ENCODE data around the gene MCUB. TPM values are rescaled to one million over a fixed set of nuclear protein-coding genes. Genes with fewer than 3 reads are reported as not detected.

Gene MCUB
- total RNA-seq, 2 donors from 2014 or later: 2.9 to 58.3 TPM

GRCh38 chr4:109684727-109685126, 124.7 kb downstream of the MCUB start:
- H3K36me3 ChIP-seq (replicated peaks in 1 of 2; ENCODE audit: insufficient read depth in 1 of 2, low read depth in 2 of 2): peaks cover 0 to 4% of the 10 kb centered on the region in 2 donors
- H3K4me1 ChIP-seq: no peaks in the 10 kb centered on the region
- H3K27ac ChIP-seq: no peak overlapping the region
- DNase-seq (no peak), ATAC-seq (no peak)
- TF ChIP-seq, protein P1, sequence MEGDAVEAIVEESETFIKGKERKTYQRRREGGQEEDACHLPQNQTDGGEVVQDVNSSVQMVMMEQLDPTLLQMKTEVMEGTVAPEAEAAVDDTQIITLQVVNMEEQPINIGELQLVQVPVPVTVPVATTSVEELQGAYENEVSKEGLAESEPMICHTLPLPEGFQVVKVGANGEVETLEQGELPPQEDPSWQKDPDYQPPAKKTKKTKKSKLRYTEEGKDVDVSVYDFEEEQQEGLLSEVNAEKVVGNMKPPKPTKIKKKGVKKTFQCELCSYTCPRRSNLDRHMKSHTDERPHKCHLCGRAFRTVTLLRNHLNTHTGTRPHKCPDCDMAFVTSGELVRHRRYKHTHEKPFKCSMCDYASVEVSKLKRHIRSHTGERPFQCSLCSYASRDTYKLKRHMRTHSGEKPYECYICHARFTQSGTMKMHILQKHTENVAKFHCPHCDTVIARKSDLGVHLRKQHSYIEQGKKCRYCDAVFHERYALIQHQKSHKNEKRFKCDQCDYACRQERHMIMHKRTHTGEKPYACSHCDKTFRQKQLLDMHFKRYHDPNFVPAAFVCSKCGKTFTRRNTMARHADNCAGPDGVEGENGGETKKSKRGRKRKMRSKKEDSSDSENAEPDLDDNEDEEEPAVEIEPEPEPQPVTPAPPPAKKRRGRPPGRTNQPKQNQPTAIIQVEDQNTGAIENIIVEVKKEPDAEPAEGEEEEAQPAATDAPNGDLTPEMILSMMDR (IDR thresholded peaks at IDR 0.05): no peak
- TF ChIP-seq POLR2A (IDR thresholded peaks at IDR 0.05): no peak
- no peaks in the 10 kb centered on the region for H3K9me3 ChIP-seq
- intact Hi-C loops (cut with DNase I): no loop called here
- H3K4me3 ChIP-seq: no peak overlapping the region
- H3K27me3 ChIP-seq: no peaks in the 10 kb centered on the region

DNA sequence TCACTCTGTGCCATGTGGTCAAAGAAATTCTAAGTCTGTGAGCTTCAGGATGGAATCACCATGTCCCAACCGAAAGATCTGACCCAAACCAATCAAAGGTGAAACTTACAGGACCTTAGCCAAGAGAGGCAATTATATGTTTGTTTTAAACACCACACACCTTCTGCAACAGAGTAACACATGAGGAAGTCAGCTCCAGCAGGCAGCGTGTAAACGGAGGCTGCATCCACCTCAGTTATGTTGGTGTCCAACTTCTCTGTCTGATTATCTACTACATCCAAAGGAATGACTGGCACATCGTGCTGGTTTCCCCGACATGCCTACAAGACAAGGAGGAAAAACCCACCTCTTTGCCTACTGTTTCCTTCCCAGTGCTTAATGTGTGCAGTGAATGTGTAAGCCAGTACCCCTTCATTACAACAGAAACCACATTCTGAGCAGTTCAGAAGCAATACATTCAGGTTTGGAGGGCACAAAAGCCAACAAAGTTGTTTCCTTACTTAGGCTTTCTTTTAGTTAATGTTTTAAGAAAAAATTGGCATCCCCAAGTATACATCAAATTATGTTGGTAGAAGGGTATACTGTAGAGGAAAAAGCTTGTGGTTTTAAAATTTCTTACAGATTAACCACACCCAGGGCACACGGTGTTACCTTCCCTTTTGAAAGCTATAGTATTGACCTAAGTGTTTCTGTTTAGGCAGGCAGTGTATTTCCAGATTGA, 130.8 kb downstream of the MCUB start:
- ATAC-seq (no peak), DNase-seq (no peak)
- peaks cover 0 to 14% of the 10 kb centered on the region in 2 donors for H3K36me3 ChIP-seq (replicated peaks in 1 of 2; ENCODE audit: insufficient read depth in 1 of 2, low read depth in 2 of 2)
- no peaks in the 10 kb centered on the region for H3K27me3 ChIP-seq
- H3K4me3 ChIP-seq: no peak overlapping the region
- H3K27ac ChIP-seq: no peak overlapping the region
- H3K4me1 ChIP-seq: no peaks in the 10 kb centered on the region
- H3K9me3 ChIP-seq: no peaks in the 10 kb centered on the region
- intact Hi-C loops (cut with DNase I): no loop called here
- TF ChIP-seq POLR2A (IDR thresholded peaks at IDR 0.05): no peak
- TF ChIP-seq, protein P1 (IDR thresholded peaks at IDR 0.05): no peak
- 79 to 90% methylated on average over 6 of the region's 6 CpGs for WGBS, 2 donors

DNA sequence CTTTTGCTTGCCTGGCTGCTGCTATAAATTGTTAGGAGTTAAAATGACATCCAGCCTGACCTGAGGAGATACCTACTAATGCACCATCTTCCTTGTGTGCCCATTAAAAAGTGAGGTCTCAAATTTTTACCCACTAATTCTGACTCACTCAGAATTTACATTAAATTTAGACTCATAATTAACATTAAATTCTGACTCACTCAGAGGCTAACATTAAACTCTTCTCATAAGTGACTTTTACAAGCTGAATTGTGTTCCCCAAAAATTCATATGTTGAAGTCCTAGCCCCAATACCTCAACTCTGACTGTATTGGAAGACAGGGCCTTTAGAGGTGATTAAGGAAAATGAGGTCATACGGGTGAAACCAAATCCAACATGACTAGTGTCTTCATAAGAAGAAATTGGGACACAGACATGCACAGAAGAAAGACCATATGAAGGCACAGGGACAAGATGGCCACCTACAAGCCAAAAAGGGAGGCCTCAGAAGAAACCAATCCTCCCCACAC, 131.4 kb downstream of the MCUB start:
- H3K27ac ChIP-seq: no peak overlapping the region
- H3K9me3 ChIP-seq: no peaks in the 10 kb centered on the region
- WGBS, 2 donors: 83 to 92% methylated on average over 1 of the region's 1 CpG
- TF ChIP-seq POLR2A (IDR thresholded peaks at IDR 0.05): no peak
- TF ChIP-seq, protein P1 (IDR thresholded peaks at IDR 0.05): no peak
- H3K4me1 ChIP-seq: no peaks in the 10 kb centered on the region
- intact Hi-C loops (cut with DNase I): no loop called here
- DNase-seq (no peak), ATAC-seq (no peak)
- H3K4me3 ChIP-seq: no peak overlapping the region
- H3K36me3 ChIP-seq (replicated peaks in 1 of 2; ENCODE audit: insufficient read depth in 1 of 2, low read depth in 2 of 2): peaks cover 0 to 14% of the 10 kb centered on the region in 2 donors
- H3K27me3 ChIP-seq: no peaks in the 10 kb centered on the region

DNA sequence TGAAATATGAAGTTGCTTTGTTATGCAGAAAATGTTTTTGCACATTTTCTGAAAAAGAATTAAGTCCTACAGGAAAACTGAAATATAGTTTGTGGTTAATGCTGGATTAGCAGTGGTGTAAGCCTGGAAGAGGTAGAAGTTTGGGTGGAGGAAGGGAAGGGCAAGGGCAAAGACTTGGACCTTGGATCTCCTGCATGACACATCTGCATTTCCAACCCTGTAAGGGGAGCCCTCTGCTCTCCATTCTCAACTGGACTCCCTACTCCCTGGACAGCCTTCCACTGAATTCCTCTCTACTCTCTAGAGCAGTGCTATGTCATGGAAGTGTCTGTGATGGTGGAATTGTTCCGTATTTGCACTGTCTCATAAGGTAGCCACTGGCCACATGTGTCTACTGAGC, 138.6 kb downstream of the MCUB start:
- H3K4me3 ChIP-seq: no peak overlapping the region
- no peaks in the 10 kb centered on the region for H3K27me3 ChIP-seq
- H3K9me3 ChIP-seq: no peaks in the 10 kb centered on the region
- TF ChIP-seq, protein P1 (IDR thresholded peaks at IDR 0.05): no peak
- no peak for TF ChIP-seq POLR2A (IDR thresholded peaks at IDR 0.05)
- intact Hi-C loops (cut with DNase I): no loop called here
- peaks cover 28% of the 10 kb centered on the region for H3K4me1 ChIP-seq
- H3K36me3 ChIP-seq (replicated peaks in 1 of 2; ENCODE audit: insufficient read depth in 1 of 2, low read depth in 2 of 2): peaks cover 0 to 3% of the 10 kb centered on the region in 2 donors
- ATAC-seq (no peak), DNase-seq (no peak)
- 100% methylated on average over 1 of the region's 1 CpG for WGBS, 2 donors
- no peak overlapping the region for H3K27ac ChIP-seq
